ENCODE results near the gene MAGI1. TPM values are rescaled to one million over a fixed set of nuclear protein-coding genes. Genes with fewer than 3 reads are reported as not detected.
"Not testable (repeated sequence)": the region's sequence is repeated elsewhere in the genome, so short reads cannot be mapped to it uniquely, and the experiment has no call there.

The MAGI1 gene
- total RNA-seq, 2 experiments from 2014 or later: 0.21 to 0.24 TPM

DNA sequence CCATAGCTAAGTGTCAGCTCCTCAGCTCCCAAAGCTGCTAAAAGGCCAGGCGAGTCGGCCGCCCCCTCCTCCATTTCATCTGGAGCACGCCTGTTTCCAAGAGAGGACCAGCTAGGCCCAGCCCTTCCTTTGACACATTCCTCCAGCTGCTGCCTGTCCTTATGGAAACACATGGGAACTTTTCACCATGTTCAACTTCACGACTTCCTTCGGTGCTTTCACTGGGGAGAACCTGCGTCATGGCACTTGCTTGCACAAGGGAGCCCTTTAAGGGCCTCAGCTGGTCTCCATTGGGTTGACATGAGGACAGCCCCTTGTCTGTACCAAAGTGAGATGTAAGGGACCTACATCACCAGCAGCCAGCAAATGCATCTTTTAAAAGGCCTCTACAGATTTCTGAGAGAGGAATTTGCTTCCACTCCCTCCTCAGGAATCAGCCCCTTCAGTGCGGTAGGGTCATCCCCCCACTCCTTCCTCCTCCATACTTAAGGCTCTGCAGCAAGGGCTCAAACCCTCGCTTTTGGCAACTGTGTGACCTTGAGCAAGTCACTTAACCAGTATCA lies 2.1 kb downstream of the MAGI1 start:
- no peaks in the 10 kb centered on the region for H3K9me3 Mint-ChIP-seq
- H3K4me3 Mint-ChIP-seq: no peak overlapping the region
- no peaks in the 10 kb centered on the region for H3K36me3 Mint-ChIP-seq
- intact Hi-C loops (cut with micrococcal nuclease): loop anchor here (5.0 kb wide), 1 partner anchor 186 kb away; the partner anchor contains the start of gene SLC25A26
- H3K27ac Mint-ChIP-seq: no peak overlapping the region
- H3K27me3 Mint-ChIP-seq: peaks cover 57% of the 10 kb centered on the region
- peaks cover 25% of the 10 kb centered on the region for H3K4me1 Mint-ChIP-seq (ENCODE audit: low read depth)
- ChIA-PET CTCF (no interaction called here), POLR2A (no interaction called here)
- DNase-seq: no peak

DNA sequence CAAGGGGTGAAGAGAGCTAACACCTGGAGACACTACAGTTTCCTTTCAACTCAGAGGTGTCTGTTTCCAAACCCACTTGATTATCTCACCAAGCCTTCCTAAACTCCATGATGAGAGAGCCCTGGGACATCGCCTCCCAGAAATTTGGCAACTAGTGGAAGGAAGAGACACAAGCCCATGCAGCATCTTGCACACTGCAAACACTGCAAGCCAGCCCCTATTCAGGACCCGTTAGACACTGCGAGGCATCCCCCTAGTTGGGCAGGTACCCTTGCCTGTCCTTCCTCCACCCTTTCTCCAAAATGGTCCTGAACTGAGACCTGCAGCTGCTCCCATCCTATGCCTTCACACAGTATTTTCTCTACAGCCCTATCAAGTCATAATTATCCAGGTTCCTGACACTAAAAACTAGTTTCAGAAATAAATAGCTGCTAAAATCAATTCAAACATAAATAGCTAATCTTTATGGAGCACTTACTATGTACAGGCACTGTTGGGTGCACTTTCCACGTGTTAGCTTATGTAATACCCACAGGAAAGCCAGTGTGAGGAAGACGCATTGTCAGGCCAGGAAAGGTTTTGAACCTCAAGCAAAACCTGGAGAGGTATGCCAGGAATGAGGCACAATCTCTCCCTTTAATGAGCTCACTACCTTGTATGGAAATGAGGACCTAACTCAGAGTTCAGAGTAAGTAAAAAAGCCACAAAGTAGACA lies 2.8 kb downstream of the MAGI1 start:
- Mint-ChIP-seq H3K4me3 (no peak overlapping the region), H3K9me3 (no peaks in the 10 kb centered on the region), H3K27ac (no peak overlapping the region), H3K27me3 (peaks cover 51% of the 10 kb centered on the region), H3K36me3 (no peaks in the 10 kb centered on the region), H3K4me1 (ENCODE audit: low read depth) (peaks cover 25% of the 10 kb centered on the region)
- ChIA-PET POLR2A (no interaction called here), CTCF (no interaction called here)
- intact Hi-C loops (cut with micrococcal nuclease): loop anchor here (5.0 kb wide), 1 partner anchor 186 kb away; the partner anchor contains the start of gene SLC25A26
- no peak for DNase-seq

DNA sequence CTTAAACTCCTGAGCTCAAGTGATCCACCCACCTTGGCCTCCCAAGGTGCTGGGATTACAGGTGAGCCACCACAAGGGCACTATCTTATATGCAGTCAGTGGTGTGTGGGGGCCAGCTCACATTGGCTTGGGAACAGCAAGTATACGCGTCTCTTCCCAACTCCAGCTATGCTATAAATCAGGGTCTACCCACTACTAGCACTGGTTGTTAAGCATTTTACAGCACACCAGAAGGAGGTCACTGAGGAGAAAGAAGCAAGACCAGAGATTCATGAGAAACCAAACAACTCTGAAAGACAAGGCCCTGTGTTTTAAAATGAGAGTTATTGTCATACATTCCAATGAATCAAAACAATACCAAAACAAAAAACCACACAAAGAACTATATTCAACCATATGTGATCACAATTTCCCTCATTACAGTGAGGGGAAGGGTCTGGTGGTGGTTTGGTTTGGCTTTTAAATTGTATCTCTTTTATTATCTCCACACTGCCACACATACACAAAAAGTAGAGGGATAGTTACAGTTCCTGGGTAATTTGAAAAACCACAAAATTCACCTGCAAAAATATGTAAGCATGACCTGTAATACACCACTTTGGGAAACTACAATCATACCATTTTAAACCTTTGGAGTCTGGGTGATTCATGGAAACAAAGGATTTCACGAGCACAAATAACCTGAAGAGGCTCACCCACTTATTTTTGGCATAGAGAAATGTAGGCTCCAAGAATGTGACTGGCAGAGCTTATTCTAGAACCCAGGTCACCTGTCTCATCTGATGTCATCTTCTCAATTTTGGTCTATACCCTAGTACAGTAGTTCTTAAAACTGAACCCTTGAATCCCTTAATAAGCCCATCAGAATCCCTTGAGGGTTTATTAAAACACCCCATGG lies 5.2 kb downstream of the MAGI1 start:
- Mint-ChIP-seq H3K27ac (no peak overlapping the region), H3K27me3 (peaks cover 36% of the 10 kb centered on the region), H3K36me3 (no peaks in the 10 kb centered on the region), H3K4me1 (ENCODE audit: low read depth) (peaks cover 18% of the 10 kb centered on the region), H3K4me3 (no peak overlapping the region), H3K9me3 (no peaks in the 10 kb centered on the region)
- DNase-seq: no peak
- intact Hi-C loops (cut with micrococcal nuclease): loop anchor here (1.0 kb wide), 1 partner anchor 69 kb away; no protein-coding TSS in a partner anchor
- ChIA-PET CTCF (no interaction called here), POLR2A (no interaction called here)

DNA sequence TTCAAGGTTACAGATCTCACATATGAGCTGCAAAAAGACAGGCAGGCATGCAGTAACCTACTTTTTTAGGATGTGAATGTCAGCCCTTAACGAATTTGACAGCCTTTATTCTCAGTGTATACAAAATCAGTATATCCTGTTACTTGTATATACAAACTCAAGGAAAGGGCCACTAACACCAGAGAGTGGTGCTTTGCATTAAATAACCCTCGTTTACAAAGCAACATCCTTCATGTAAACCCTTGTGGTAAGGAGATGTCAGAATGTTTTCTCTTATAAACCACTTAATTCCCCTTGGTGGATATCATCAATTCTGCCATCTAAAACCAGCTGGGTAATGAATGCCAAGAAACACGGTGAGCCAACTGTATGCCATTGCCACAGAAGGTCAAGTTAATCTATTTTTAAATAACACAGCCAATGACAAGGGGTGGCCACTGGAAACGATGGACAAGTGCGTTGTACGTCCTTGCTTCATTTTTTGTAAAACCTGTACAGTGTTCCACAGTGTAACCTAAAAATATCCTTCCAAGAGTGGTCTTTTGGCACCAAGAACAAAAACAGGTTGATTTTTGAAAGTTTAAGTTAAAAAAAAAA lies 7.5 kb downstream of the MAGI1 start:
- Mint-ChIP-seq H3K4me3 (no peak overlapping the region), H3K36me3 (no peaks in the 10 kb centered on the region), H3K27ac (no peak overlapping the region), H3K27me3 (peaks cover 16% of the 10 kb centered on the region), H3K4me1 (ENCODE audit: low read depth) (peaks cover 6% of the 10 kb centered on the region), H3K9me3 (no peaks in the 10 kb centered on the region)
- intact Hi-C loops (cut with micrococcal nuclease): no loop called here
- POLR2A ChIA-PET: no interaction called here
- CTCF ChIA-PET: no interaction called here
- DNase-seq: no peak

DNA sequence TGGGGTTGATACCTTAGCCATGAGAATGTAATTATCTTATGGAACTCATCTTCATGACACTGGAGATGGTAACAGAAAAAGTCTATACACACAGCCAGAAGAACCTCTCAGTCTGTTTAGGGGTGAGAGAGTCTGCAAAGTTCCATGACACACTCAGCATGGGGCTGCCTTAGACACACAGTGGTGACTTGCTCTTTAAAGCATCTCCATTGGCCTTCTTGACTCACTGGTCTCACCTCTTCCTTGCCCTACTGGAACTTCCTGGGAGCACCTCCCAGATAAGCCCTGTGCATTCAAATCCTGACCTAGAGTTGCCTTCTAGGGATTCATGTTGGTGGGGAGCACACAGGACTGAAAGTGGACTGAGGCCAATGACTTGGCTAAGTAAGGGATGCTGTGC lies 9.3 kb downstream of the MAGI1 start:
- intact Hi-C loops (cut with micrococcal nuclease): no loop called here
- POLR2A ChIA-PET: no interaction called here
- H3K4me1 Mint-ChIP-seq (ENCODE audit: low read depth): peaks cover 6% of the 10 kb centered on the region
- CTCF ChIA-PET: no interaction called here
- no peak overlapping the region for H3K4me3 Mint-ChIP-seq
- peaks cover 6% of the 10 kb centered on the region for H3K27me3 Mint-ChIP-seq
- H3K27ac Mint-ChIP-seq: no peak overlapping the region
- no peaks in the 10 kb centered on the region for H3K9me3 Mint-ChIP-seq
- no peak for DNase-seq
- no peaks in the 10 kb centered on the region for H3K36me3 Mint-ChIP-seq

DNA sequence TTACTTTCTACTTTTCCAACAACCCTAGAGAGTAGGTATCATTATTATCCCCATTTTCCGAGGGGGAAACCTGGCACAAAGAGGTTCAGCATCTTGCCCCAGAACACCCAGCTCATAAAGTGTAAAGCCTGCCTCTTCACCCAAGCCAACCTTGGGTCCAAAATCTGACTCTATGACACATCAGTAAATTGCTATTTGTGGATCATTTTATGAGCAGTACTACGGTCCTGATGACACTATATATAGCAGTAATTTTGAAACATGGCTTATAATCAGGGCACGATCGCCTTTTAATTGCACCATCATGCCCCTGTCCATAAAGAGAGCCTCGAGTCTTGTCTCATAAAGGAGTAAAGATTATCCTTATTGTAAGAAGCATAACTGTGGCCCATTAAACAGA lies 9.7 kb downstream of the MAGI1 start:
- Mint-ChIP-seq H3K9me3 (no peaks in the 10 kb centered on the region), H3K36me3 (no peaks in the 10 kb centered on the region), H3K4me3 (no peak overlapping the region), H3K4me1 (ENCODE audit: low read depth) (peaks cover 6% of the 10 kb centered on the region), H3K27ac (no peak overlapping the region), H3K27me3 (peaks cover 6% of the 10 kb centered on the region)
- ChIA-PET CTCF (no interaction called here), POLR2A (no interaction called here)
- intact Hi-C loops (cut with micrococcal nuclease): no loop called here
- no peak for DNase-seq

DNA sequence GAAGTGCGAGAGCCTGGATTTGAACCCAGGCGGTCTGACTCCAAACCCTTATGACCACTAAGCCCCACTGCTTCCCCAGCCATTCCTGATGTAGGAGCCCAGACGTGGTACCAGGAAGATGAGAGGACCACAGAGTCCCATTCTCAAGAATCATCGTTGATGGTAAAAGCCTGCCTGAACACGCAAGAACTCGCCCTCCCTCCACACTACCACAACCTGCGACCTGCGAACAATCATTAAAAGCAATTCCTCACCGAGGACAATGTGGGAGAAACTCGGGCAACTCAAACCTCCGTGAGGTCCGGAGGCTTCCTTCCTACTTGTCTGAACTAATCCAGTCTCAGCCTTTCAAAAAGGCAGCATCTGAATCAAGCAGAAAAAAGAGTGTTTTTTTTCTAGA lies 10.3 kb downstream of the MAGI1 start:
- CTCF ChIA-PET: no interaction called here

DNA sequence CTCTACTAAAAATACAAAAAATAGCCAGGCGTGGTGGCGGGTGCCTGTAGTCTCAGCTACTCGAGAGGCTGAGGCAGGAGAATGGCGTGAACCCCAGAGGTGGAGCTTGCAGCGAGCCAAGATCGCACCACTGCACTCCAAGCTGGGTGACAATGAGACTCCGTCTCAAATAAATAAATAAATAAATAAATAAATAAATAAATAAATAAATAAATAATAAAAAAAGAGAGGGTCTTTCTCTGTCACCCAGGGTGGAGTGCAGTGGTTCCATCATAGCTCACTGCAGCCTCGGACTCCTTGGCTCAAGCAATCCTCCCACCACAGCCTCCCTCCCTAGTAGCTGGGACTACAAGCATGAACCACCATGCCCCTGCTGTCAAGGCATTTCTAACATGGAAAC lies 11.6 kb downstream of the MAGI1 start:
- POLR2A ChIA-PET; H3K27me3 Mint-ChIP-seq; H3K4me3 Mint-ChIP-seq; H3K4me1 Mint-ChIP-seq (ENCODE audit: low read depth); H3K27ac Mint-ChIP-seq; H3K36me3 Mint-ChIP-seq; CTCF ChIA-PET; intact Hi-C loops (cut with micrococcal nuclease); DNase-seq; H3K9me3 Mint-ChIP-seq: not testable (repeated sequence)

More for the DNA sequence above, 10.3 kb downstream of the MAGI1 start:
- peaks cover 6% of the 10 kb centered on the region for H3K27me3 Mint-ChIP-seq
- no peak overlapping the region for H3K27ac Mint-ChIP-seq
- no peak overlapping the region for H3K4me3 Mint-ChIP-seq
- intact Hi-C loops (cut with micrococcal nuclease): no loop called here
- no peaks in the 10 kb centered on the region for H3K36me3 Mint-ChIP-seq
- peaks cover 3% of the 10 kb centered on the region for H3K4me1 Mint-ChIP-seq (ENCODE audit: low read depth)
- H3K9me3 Mint-ChIP-seq: no peaks in the 10 kb centered on the region
- no peak for DNase-seq
- POLR2A ChIA-PET: no interaction called here

DNA sequence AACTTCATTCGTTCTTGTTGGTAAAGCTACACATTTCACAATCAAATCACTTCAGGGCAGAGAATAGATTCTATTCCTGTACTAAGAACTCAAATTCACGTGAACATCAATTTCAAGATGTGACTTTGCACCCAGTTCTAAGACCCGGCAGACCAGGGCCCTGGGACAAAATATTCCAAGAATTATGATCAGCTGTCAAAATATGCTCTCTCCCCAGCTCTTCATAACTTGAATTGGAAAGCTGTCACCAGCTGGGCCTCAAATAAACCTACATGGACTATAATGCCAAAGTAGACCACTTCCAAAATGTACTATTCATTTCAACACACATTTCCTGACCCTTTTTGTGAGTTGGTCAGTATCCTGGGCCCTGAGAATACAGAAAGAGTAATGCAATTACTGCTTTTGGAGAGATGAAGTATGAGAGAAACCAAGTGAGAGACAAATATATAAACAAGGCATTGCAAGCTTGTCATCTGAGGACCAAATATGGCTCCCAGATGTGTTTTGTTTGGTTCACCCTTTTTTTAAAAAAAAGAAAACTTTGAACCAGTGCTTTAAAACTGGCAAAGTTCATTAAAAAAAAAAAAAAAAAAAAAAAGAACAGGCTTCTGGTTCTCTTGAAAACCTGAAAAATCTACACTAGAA lies 14.9 kb downstream of the MAGI1 start:
- Mint-ChIP-seq H3K27me3 (peaks cover 4% of the 10 kb centered on the region), H3K9me3 (no peaks in the 10 kb centered on the region), H3K4me1 (ENCODE audit: low read depth) (no peaks in the 10 kb centered on the region), H3K4me3 (no peak overlapping the region), H3K27ac (no peak overlapping the region), H3K36me3 (no peaks in the 10 kb centered on the region)
- intact Hi-C loops (cut with micrococcal nuclease): no loop called here
- CTCF ChIA-PET: no interaction called here
- DNase-seq: no peak
- POLR2A ChIA-PET: no interaction called here

DNA sequence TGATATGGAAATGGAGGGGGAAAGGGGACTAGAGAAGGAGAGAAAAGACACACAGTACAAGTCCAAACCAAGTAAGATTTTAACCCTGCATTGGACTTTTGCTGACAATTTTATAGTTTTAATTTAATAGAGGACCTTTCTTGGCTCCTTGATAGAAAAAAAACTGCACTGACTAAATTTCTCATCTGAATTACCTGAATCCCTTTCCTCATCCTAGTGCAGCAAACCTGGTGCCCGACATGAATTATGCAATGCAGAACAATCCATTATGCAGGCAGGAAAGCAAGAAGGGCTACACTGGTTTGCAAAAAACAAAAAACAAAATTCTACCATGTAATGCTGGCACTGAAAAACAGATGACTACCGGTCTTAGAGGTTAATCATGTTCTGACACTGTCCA lies 15.5 kb downstream of the MAGI1 start:
- Mint-ChIP-seq H3K9me3 (no peaks in the 10 kb centered on the region), H3K27me3 (peaks cover 4% of the 10 kb centered on the region), H3K4me1 (ENCODE audit: low read depth) (no peaks in the 10 kb centered on the region), H3K4me3 (no peak overlapping the region), H3K36me3 (no peaks in the 10 kb centered on the region), H3K27ac (no peak overlapping the region)
- CTCF ChIA-PET: no interaction called here
- DNase-seq: no peak
- POLR2A ChIA-PET: no interaction called here
- intact Hi-C loops (cut with micrococcal nuclease): no loop called here

DNA sequence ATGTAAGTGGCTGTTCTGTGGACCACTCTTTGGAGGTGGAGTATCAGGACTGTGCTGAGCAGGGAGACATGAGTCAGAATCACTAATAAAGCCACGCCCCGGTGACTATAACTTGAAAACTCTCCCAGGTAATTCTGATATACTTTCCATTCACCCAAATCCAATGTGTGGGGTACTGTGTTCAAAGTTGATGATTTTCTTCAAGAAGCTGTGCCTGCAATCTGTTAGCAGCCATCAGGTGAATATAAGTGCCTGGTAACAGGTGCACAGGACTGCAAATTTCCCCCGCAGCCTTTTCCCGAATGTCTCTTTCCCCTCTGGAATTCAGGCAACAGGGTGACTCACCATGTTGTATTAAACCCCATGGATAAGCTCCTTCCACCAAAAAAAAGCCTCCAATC lies 17.0 kb downstream of the MAGI1 start:
- no peak for DNase-seq
- no peak overlapping the region for H3K4me3 Mint-ChIP-seq
- no peaks in the 10 kb centered on the region for H3K36me3 Mint-ChIP-seq
- no peaks in the 10 kb centered on the region for H3K4me1 Mint-ChIP-seq (ENCODE audit: low read depth)
- no peak overlapping the region for H3K27ac Mint-ChIP-seq
- ChIA-PET CTCF (no interaction called here), POLR2A (no interaction called here)
- H3K9me3 Mint-ChIP-seq: no peaks in the 10 kb centered on the region
- peaks cover 4% of the 10 kb centered on the region for H3K27me3 Mint-ChIP-seq
- intact Hi-C loops (cut with micrococcal nuclease): no loop called here

DNA sequence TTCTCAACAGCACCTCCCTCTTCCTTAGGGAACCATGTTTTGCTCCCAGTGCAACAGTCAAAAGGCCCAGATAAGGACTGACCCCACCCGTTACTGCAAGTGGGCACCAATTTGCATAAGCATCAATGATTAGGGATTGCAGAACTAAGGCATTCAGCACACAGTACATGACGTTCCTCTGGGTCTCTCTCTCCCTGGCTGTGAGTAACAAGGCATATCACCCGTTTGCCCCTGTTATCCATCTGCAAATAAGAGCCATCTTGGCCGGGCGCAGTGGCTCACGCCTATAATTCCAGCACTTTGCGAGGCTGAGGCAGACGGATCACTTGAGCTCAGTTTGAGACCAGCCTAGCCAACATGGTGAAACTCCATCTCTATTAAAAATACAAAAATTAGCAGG lies 18.8 kb downstream of the MAGI1 start:
- no peak overlapping the region for H3K27ac Mint-ChIP-seq
- H3K36me3 Mint-ChIP-seq: no peaks in the 10 kb centered on the region
- peaks cover 4% of the 10 kb centered on the region for H3K27me3 Mint-ChIP-seq
- no peak overlapping the region for H3K4me3 Mint-ChIP-seq
- CTCF ChIA-PET: no interaction called here
- intact Hi-C loops (cut with micrococcal nuclease): no loop called here
- DNase-seq: no peak
- POLR2A ChIA-PET: no interaction called here
- H3K9me3 Mint-ChIP-seq: no peaks in the 10 kb centered on the region
- H3K4me1 Mint-ChIP-seq (ENCODE audit: low read depth): no peaks in the 10 kb centered on the region

Measured in activated CD4-positive, alpha-beta memory T cell treated with anti-CD3 and anti-CD28 coated beads for 36 hours (primary cell).